Myocyte (in vitro differentiated cells): Measurements from ENCODE around the gene UBXN4. TPM values are rescaled to one million over a fixed set of nuclear protein-coding genes. Genes with fewer than 3 reads are reported as not detected.
"Not testable (repeated sequence)": the region's sequence is repeated elsewhere in the genome, so short reads cannot be mapped to it uniquely, and the experiment has no call there.

Source experiments
- DNase-seq: peaks from one replicate; pipeline ENCODE4 v3.0.0-alpha.2; 2012; ENCODE audit warnings: low read depth
- total RNA-seq: library from RNA; depleted of rRNA; stranded (reverse); fragments of >200 nt; gene quantifications from 2 replicates; pipeline ENCODE4 v1.2.3, GENCODE V29; 2014

UBXN4 gene
- total RNA-seq, 1 donor from 2014 or later, result 73.7 TPM

DNA sequence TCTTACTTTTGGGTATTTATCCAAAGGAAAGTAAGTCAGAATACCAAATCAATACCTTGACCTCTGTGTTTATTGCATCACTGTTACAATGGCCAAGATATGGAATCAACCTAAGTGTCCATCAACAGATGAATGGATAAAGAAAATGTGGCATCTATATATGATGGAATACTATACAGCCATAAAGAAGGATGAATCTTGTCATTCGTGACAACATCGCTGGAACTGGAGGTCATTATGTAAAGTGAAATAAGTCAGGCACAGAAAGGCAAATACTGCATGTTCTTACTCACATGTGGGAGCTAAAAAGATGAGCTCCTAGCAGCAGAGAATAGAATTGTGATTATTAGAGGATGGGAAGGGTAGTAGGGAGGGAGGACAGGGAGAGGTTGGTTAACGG is 60.7 kb downstream of the UBXN4 start:
- no peak for DNase-seq

DNA sequence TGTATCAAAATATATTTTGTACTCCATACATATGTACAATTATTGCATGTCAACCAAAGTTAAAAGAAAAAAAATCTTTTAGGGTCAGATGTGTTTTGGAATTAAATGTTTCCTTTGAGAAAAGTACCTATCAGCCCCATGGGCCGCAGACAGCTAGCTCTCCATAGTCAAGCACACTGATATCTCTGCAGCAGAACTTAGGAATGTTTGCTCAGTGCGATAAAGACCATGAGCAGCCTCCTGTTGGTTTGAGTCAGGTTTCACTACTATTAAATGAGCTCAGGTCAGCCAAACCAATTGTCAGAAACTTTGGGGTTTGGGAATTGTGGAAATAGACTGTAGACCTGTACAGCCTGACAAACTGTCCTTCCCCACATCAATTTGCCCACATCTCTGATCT is 61.6 kb downstream of the UBXN4 start:
- no peak for DNase-seq

DNA sequence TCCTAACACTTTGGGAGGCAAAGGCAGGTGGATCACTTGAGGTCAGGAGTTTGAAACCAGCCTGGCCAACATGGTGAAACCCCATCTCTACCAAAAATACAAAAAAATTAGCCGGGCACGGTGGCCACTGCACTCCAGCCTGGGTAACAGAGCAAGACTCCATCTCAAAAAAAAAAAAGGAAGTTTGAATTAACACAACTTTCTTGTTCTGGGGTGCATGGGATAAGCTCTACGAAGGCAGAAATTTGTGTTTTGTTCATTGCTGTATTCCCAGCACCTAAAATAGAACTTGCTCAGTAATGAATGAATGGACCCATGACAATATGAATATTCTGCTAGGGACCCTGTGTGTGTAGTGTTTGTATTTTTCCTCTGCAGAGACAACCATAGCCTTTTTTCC is 66.2 kb downstream of the UBXN4 start:
- DNase-seq, result not testable (repeated sequence)

DNA sequence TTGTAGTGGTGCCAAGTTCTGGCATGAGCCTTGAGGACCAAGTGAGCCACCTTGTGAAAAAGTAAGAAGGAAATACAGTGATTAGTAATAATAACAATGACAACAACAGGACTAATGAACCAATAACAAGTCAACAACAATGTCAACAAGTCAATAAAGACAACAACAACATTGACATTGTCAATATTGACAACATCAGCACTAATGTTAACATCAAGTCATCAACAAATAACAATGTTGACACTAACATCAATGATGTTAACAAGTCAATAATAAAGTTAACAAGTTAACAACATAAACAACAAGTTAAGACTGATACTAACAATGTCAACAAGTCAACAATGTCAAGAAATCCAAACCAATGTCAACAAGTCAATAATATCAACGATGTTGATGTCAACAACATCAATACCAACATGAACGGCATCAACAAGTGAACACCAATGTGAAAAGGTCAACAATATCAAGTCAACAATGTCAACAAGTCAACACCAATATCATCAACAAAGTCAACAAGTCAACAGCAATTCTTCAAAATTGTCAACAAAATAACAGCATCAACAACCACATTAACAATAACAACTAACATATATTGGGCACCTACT is 71.4 kb downstream of the UBXN4 start:
- no peak for DNase-seq

DNA sequence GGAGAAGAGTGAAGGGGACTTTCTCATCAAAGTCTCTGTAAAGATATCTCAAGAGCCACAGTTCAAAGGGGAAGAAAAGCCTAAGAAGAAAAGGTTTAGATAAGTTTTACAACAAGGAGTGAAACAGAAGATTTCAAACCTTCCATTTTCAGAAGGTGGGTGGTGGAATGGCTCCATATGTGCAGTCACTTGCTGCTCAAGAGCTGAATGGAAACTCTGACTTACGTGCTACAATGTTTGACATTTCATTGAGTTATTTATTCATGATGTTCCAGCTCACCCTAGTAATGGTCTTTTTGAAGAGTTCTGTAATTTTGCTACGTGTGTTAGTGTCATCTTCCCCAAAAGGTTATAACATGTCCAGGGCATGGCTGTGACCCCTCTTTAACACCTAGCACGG is 73.6 kb downstream of the UBXN4 start:
- DNase-seq, result no peak

DNA sequence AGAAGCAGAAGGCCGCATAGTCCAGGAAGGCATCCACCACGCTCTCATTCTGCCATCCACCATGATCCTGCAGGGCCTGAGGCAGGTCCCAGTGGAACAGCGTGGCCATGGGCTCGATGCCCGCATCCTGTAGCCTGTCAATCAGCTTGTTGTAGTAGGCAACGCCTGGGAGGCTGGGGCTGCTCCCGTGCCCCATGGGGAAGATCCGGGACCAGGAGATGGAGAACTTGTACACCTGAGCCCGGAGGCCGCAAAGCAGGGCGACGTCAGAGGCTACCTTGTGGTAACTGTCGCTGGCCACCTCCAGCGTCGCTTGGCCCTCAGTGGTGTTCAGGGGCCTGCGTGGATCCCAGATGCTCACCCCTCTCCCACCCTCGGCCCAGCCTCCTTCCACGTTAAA is 75.8 kb downstream of the UBXN4 start:
- no peak for DNase-seq

DNA sequence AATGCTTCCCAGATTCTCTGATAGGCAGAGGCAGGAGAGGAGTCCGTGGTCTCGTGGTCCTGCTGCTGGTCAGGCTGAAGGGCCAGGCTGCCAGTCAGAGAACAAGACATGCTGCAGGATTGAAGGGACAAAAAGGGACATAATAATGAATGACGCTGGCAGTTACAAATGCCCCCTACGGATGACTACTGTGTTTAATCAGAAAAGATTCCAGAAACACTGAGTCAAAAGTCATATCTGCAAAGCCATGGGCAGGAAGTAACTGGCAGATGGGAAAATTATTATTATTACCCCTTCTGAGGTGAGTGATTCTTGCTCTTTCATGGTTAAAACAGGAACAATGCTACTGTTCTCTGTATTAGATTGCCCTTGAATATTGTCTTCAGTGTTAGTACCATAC is 76.3 kb downstream of the UBXN4 start:
- peak; percentile 39 for DNase-seq

DNA sequence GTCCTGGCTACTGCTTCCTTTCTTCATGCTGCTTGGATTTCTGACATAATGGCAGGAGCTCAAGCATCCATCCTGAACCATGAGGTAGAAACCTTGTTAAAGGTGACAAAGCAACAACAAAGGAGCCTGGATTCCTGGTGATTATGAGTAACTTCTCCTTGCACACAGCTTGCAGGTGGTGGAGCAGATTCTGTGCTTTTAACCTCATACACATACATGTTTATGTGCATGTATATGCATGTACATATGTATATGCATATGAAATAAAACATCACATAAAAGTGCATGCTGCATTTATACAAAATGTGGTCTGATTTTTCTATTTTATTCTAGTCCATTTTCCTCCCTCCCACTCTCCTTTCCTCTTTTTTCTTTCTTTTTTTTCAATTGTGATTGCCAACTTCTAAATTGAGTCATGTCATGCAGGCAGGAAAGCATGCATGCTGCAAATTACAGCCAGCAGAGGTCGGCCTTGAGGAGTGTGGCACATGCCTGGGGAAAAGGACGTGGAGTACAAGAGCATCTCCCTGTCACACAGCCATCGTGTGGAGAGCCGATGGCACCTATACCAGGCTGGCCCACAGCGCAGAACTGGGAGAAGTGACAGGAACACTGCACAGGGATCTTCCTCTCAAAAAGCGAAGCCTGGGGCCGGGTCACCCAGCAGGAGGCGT is 77.4 kb downstream of the UBXN4 start:
- no peak for DNase-seq

DNA sequence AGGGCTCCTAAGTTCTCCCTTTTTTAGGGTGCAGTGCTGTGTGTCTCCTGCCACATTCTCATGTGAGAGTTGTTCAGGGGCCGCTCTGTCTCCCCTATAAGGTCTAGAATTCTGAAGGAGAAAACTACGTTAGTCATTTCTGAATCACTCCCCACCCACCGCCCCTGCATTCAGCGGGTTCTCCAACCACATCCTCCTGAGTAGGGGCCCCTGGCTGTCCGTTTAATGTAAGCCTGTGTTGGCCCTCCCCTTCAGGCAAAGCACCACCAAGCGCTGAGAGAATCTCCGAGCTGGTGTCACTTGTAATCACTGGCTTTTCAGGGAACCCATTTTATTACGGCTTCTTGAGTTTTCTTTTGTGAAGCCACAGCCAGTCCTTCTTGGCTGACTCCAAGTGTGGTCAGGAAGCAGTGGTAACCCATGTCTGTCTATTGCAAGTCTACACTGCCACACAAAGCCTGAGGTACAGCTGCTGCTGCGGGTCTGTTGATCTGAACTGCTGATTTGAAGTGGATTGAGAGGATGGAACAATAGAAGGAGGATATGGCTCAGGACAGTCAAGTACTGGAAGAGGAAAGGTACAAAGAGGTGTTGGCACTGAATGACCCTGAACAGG is 78.5 kb downstream of the UBXN4 start:
- peak; percentile 67 for DNase-seq

DNA sequence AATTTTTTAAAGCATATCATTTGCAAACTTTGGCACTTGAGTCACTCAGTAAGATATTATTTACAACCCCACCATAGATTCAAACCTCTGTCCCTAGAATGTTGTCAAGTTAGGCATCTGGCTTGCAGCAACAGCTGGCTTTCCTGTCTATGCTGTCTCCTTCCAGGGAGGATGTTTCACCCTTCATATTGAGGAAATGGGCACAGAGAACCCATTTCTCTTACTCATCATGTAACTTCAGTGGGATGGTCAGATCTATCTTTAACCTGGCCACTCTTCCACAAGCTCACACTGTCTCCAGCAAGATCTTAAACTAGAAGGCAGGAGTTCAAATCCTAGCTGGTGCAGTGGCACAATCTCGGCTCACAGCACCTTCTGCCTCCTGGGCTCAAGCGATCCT is 79.5 kb downstream of the UBXN4 start:
- no peak for DNase-seq

DNA sequence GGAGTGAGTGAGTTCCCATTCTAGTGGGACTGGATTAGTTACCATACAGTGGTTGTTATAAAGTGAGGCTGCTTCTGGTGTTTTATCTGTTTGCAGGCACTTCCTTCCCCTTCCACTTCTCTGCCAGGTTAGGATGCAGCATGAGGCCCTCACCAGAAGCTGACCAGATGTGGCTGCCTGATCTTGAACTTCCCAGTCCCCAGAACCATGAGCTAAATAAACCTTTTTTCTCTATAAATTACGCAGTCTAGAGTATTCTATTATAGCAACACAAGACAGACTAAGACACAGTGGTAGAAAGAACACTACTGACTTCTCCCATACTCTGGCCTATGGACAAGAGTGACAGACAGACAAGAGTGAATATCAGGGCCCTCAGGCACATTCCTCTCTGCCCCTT is 81.2 kb downstream of the UBXN4 start:
- DNase-seq, result no peak

DNA sequence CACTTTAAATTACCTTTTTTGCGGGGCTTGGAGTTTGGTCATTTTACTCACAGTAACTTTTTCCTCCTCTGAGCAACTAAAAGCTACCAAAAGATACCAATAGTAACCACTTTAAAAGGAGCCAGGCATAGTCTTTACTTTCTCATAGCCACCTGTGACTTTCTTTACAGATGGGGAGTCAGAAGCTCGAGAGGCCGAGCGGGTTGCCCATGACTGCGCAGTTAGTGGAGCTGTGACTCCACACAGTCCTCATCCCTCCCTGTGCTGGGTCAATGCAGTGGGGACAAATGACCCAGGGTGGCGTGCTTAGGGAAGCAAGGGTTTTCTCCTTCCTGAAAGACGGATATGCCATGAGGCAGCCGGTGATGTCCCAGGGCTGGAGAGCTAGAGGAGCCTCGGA is 83.5 kb downstream of the UBXN4 start:
- DNase-seq, result peak; percentile 3

DNA sequence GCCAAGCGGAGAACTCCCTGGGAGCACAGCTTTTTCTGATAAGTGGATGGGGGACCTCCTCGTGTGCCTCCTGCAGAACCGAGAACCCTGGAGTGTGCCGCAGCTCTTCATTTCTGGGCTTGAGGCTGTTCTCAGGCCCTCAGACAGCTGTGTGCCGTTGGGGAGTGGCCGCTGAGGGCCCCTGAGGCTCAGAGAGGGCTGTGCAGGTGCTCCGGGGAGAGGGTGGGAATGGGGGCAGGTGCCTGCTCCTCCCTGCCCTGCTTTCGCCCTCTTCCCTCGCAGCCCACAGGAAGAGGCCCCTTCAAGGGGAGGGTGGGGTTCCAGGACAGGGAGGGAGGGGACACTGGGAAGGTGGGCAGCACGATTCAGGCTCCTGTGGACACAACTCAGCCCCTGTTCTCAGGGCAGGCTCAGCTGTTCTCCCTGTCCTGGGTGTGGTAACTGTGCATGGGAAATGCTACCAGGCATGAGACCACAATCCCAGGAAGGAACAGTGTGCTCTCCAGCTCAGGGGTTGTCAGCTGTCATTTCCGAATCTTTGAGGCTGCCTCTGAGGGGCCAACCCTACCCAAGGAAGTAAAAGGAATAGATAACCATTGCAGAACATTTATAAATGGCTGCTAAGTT is 84.0 kb downstream of the UBXN4 start:
- peak; percentile 96 for DNase-seq

DNA sequence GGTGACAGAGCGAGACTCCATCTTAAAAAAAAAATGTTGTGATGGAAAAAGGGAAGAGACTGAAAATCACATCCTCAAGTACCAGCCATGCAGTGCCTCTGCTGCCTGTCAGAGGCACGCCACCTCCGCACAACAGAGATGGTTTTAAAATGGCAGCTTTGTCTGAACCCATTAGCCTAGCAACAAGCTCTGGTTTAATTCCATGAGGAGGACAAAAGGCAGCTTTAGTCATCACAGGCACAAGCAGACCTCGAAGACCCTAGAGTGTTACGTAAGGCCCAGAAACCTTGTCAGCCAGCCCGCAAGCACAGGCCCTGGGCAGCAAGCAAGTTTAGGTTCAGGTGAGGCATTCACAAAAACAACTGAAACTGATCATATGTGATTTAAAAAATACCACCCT is 84.9 kb downstream of the UBXN4 start:
- no peak for DNase-seq

DNA sequence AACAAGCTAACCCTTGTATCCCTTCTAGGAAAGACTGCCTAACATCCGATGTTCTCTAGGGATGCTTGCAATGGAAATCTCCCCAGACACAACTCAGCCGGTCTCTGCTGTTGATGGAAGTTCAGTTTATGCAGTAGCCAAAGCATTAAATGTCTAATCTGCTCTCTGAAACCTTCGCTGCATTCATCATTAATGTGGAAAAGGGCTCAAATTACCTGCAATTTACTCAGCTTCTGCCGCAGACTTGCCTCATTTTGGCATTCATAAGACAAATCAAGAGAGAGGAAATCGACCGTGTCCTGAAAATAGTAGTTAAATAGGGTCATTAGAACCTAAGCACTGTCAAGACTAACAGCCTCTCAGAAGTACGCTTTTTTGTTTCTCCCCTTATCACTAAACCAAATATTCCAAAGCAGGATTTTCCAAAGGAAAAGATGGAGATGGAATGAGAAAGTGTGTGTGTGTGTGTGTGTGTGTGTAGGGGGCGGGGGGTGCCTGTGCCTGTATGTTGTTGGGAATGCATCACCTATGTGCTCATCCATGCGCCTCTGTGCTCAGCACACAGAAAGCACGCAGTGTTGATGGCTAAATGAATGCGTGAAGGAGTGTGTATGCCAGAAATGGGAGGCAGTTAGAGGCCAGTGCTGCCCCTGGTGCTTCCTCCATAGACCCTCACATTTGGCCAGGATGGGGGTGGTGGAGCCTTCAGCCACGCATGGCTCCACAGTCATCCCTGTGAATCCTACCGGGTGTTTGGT is 87.9 kb downstream of the UBXN4 start:
- DNase-seq, result no peak

DNA sequence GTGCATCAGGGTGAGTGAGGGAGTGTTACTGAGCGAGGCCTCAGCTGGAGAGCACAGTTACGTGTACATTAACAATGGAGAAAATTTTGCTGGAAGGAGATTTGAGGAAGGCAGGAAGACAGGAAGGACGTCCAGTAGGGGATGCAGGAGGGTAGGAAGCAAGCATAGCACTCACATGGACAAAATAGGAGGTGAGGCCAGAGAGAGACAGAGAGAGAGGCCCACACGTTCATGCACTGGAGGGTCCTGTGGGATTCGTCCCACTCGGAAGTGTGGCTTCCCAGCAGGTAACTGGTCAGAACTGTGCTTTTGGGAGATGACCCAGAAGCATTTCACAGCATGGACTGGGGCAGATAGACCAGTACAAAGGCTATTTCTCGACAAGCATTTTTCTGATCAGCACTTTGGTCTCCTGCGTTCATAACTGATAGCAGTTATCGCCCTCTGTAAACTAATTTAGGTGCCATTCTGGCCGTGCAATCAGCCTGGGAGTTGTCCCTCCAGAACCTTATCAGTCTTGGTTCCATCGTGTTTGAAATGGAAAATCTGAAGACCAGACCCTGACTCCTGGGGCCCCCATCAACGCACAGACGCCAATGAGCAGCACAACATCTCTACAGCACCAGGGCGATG is 89.6 kb downstream of the UBXN4 start:
- no peak for DNase-seq

DNA sequence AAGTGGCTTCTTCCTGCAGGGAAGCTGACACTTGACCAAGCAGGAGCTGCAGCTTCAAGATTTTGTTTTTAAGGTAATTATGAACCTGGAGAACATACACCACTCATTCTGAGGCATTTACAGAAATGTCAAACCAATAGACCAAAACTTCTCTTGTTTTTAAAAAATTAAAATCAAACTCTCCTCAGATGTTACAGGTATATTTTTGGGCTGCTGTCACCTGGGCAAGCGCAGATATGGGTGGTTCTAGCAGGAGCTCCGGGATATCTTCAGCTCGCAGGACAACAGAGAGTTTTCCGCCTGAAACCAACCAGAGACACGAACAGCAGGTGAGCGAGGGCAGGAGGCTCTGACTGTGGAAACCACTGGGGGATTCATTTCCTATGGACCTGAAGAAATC is 91.2 kb downstream of the UBXN4 start:
- DNase-seq, result no peak
